ENCODE measurements around the gene CDCP2. TPM values are rescaled to one million over a fixed set of nuclear protein-coding genes. Genes with fewer than 3 reads are reported as not detected.

Gene CDCP2
- total RNA-seq, 5 donors from 2014 or later (not counting 1 experiment from before 2014, with no cell fraction given) = 0.25 to 0.35 (median 0.35) TPM; not detected in 2

- Mint-ChIP-seq H3K36me3 (no peaks in the 10 kb centered on the region), H3K4me1 (no peaks in the 10 kb centered on the region)
These were observed 17.2 kb downstream of the CDCP2 start for GRCh38 chr1:54135436-54136120.

DNA sequence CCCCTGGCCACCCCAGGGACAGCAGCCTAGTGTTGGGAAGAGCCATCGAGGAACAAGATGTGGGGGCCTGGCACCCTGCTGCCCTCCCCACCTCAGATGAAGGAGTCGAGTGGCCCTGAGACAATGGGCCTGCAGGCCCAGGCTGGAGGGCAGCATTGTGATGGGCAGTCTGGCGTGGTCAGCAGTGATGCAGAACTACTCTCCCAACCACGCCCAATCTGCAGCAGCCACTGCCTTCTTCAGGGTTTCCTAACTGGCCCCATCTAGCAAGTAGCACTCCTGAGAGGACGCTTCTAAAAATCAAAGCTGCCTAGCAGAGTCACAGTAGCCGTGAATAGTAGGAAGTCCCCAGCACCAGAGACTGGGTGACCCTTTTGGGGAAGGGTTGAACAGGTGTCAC lies 18.5 kb downstream of the CDCP2 start:
- Mint-ChIP-seq H3K9me3 (no peaks in the 10 kb centered on the region), H3K36me3 (no peaks in the 10 kb centered on the region), H3K27ac (no peak overlapping the region), H3K4me1 (no peaks in the 10 kb centered on the region), H3K4me3 (no peak overlapping the region), H3K27me3 (no peaks in the 10 kb centered on the region)
- Histone ChIP-seq H3K4me3 (ENCODE audit: control insufficient read depth in 1 of 2, extremely low read depth in 1 of 2, low read length in 1 of 2) (no peak overlapping the region), H3K27ac (ENCODE audit: low read length) (no peak overlapping the region), H3K27me3 (replicated peaks in 1 of 2; ENCODE audit: control insufficient read depth in 2 of 2, extremely low read depth in 1 of 2, insufficient read depth in 2 of 2, low read length in 1 of 2) (peaks cover 0 to 3% of the 10 kb centered on the region in 2 experiments), H3K36me3 (ENCODE audit: control insufficient read depth in 2 of 2, extremely low read depth in 1 of 2, insufficient read depth in 1 of 2, low read length in 1 of 2) (no peaks in the 10 kb centered on the region), H3K4me1 (ENCODE audit: control insufficient read depth in 1 of 2, extremely low read depth in 1 of 2, insufficient read depth in 2 of 2, low read length in 2 of 2) (no peaks in the 10 kb centered on the region), H3K9me3 (no peaks in the 10 kb centered on the region)
- DNase-seq (no peak), ATAC-seq (replicated peaks in 1 of 4) (no peak)
- ChIA-PET POLR2A (no interaction called here), CTCF (no interaction called here)
- 70% methylated on average over 5 of the region's 6 CpGs for WGBS (ENCODE audit: insufficient coverage)

More at GRCh38 chr1:54135436-54136120, 17.2 kb downstream of the CDCP2 start:
- no CpG with 5 or more reads among the region's 5 CpGs for WGBS (ENCODE audit: insufficient coverage)
- Histone ChIP-seq H3K27me3 (replicated peaks in 1 of 2; ENCODE audit: control insufficient read depth in 2 of 2, extremely low read depth in 1 of 2, insufficient read depth in 2 of 2, low read length in 1 of 2) (peaks cover 0 to 2% of the 10 kb centered on the region in 2 experiments), H3K27ac (ENCODE audit: low read length) (no peak overlapping the region), H3K4me1 (ENCODE audit: control insufficient read depth in 1 of 2, extremely low read depth in 1 of 2, insufficient read depth in 2 of 2, low read length in 2 of 2) (no peaks in the 10 kb centered on the region), H3K36me3 (ENCODE audit: control insufficient read depth in 2 of 2, extremely low read depth in 1 of 2, insufficient read depth in 1 of 2, low read length in 1 of 2) (no peaks in the 10 kb centered on the region), H3K4me3 (ENCODE audit: control insufficient read depth in 1 of 2, extremely low read depth in 1 of 2, low read length in 1 of 2) (no peak overlapping the region), H3K9me3 (no peaks in the 10 kb centered on the region)
- ChIA-PET POLR2A (no interaction called here), CTCF (no interaction called here)
- Mint-ChIP-seq H3K9me3 (no peaks in the 10 kb centered on the region), H3K27ac (no peak overlapping the region), H3K27me3 (no peaks in the 10 kb centered on the region), H3K4me3 (no peak overlapping the region)
- ATAC-seq (replicated peaks in 1 of 4) (no peak), DNase-seq (no peak)

- peaks cover 0 to 7% of the 10 kb centered on the region in 2 experiments for H3K27me3 ChIP-seq (replicated peaks in 1 of 2; ENCODE audit: control insufficient read depth in 2 of 2, extremely low read depth in 1 of 2, insufficient read depth in 2 of 2, low read length in 1 of 2)
- no peak overlapping the region for H3K27ac ChIP-seq (ENCODE audit: low read length)
- no peaks in the 10 kb centered on the region for H3K9me3 ChIP-seq
- DNase-seq (no peak), ATAC-seq (replicated peaks in 1 of 4) (no peak)
- H3K36me3 ChIP-seq (ENCODE audit: control insufficient read depth in 2 of 2, extremely low read depth in 1 of 2, insufficient read depth in 1 of 2, low read length in 1 of 2) = no peaks in the 10 kb centered on the region
- Mint-ChIP-seq H3K36me3 (no peaks in the 10 kb centered on the region), H3K4me1 (no peaks in the 10 kb centered on the region), H3K27me3 (no peaks in the 10 kb centered on the region), H3K9me3 (no peaks in the 10 kb centered on the region), H3K27ac (no peak overlapping the region), H3K4me3 (no peak overlapping the region)
- H3K4me1 ChIP-seq (ENCODE audit: control insufficient read depth in 1 of 2, extremely low read depth in 1 of 2, insufficient read depth in 2 of 2, low read length in 2 of 2) = no peaks in the 10 kb centered on the region
- H3K4me3 ChIP-seq (ENCODE audit: control insufficient read depth in 1 of 2, extremely low read depth in 1 of 2, low read length in 1 of 2) = no peak overlapping the region
- ChIA-PET CTCF (no interaction called here), POLR2A (no interaction called here)
- 100% methylated on average over 1 of the region's 2 CpGs for WGBS (ENCODE audit: insufficient coverage)
These were observed 20.3 kb downstream of the CDCP2 start for GRCh38 chr1:54132495-54132894.

GRCh38 chr1:54131419-54131818 lies 21.4 kb downstream of the CDCP2 start:
- no peaks in the 10 kb centered on the region for H3K9me3 Mint-ChIP-seq
- CTCF ChIA-PET = interaction anchor here in 1 of 2 donors (0.5 kb wide), 1 partner anchor 103 kb away, joined by 4 read pairs; no protein-coding TSS in a partner anchor
- no peak overlapping the region for H3K27ac Mint-ChIP-seq

DNA sequence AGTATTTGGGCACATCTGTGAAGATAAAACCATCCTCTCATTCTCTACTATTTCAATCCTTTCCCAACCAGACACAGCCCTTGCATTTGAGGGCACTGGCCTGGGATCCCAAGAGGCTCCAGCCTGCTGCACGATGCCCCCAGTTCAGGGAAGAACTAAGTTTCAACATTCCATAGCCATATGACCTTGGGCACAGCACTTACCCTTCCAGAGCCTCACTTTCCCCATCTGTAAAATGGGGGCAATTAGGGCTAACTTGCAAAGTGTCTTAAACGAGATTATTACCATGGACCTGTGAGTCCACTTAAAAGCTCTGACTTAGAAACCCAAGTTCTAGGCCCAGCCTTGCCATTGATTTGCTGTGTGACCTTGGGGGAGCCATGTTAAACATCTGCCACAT lies 22.9 kb downstream of the CDCP2 start:
- ATAC-seq (replicated peaks in 1 of 4) = no peak
- H3K36me3 Mint-ChIP-seq = no peaks in the 10 kb centered on the region
- no peak overlapping the region for H3K4me3 Mint-ChIP-seq
- no peaks in the 10 kb centered on the region for H3K27me3 Mint-ChIP-seq
- Histone ChIP-seq H3K36me3 (ENCODE audit: control insufficient read depth in 2 of 2, extremely low read depth in 1 of 2, insufficient read depth in 1 of 2, low read length in 1 of 2) (no peaks in the 10 kb centered on the region), H3K4me3 (ENCODE audit: control insufficient read depth in 1 of 2, extremely low read depth in 1 of 2, low read length in 1 of 2) (no peak overlapping the region), H3K9me3 (no peaks in the 10 kb centered on the region), H3K4me1 (ENCODE audit: control insufficient read depth in 1 of 2, extremely low read depth in 1 of 2, insufficient read depth in 2 of 2, low read length in 2 of 2) (no peaks in the 10 kb centered on the region), H3K27me3 (replicated peaks in 1 of 2; ENCODE audit: control insufficient read depth in 2 of 2, extremely low read depth in 1 of 2, insufficient read depth in 2 of 2, low read length in 1 of 2) (peaks cover 0 to 7% of the 10 kb centered on the region in 2 experiments), H3K27ac (ENCODE audit: low read length) (no peak overlapping the region)
- CTCF ChIA-PET = no interaction called here
- H3K9me3 Mint-ChIP-seq = no peaks in the 10 kb centered on the region
- no peaks in the 10 kb centered on the region for H3K4me1 Mint-ChIP-seq
- DNase-seq = no peak
- no peak overlapping the region for H3K27ac Mint-ChIP-seq
- POLR2A ChIA-PET = no interaction called here
- 43% methylated on average over 1 of the region's 2 CpGs for WGBS (ENCODE audit: insufficient coverage)

More at GRCh38 chr1:54131419-54131818, 21.4 kb downstream of the CDCP2 start:
- Mint-ChIP-seq H3K4me1 (no peaks in the 10 kb centered on the region), H3K36me3 (no peaks in the 10 kb centered on the region), H3K27me3 (no peaks in the 10 kb centered on the region), H3K4me3 (no peak overlapping the region)
- Histone ChIP-seq H3K9me3 (no peaks in the 10 kb centered on the region), H3K4me1 (ENCODE audit: control insufficient read depth in 1 of 2, extremely low read depth in 1 of 2, insufficient read depth in 2 of 2, low read length in 2 of 2) (no peaks in the 10 kb centered on the region), H3K27ac (ENCODE audit: low read length) (no peak overlapping the region), H3K27me3 (replicated peaks in 1 of 2; ENCODE audit: control insufficient read depth in 2 of 2, extremely low read depth in 1 of 2, insufficient read depth in 2 of 2, low read length in 1 of 2) (peaks cover 0 to 7% of the 10 kb centered on the region in 2 experiments), H3K36me3 (ENCODE audit: control insufficient read depth in 2 of 2, extremely low read depth in 1 of 2, insufficient read depth in 1 of 2, low read length in 1 of 2) (no peaks in the 10 kb centered on the region), H3K4me3 (ENCODE audit: control insufficient read depth in 1 of 2, extremely low read depth in 1 of 2, low read length in 1 of 2) (no peak overlapping the region)
- no peak for ATAC-seq (replicated peaks in 1 of 4)
- POLR2A ChIA-PET = no interaction called here
- DNase-seq = no peak
- WGBS (ENCODE audit: insufficient coverage) = 20% methylated on average over 1 of the region's 2 CpGs

DNA sequence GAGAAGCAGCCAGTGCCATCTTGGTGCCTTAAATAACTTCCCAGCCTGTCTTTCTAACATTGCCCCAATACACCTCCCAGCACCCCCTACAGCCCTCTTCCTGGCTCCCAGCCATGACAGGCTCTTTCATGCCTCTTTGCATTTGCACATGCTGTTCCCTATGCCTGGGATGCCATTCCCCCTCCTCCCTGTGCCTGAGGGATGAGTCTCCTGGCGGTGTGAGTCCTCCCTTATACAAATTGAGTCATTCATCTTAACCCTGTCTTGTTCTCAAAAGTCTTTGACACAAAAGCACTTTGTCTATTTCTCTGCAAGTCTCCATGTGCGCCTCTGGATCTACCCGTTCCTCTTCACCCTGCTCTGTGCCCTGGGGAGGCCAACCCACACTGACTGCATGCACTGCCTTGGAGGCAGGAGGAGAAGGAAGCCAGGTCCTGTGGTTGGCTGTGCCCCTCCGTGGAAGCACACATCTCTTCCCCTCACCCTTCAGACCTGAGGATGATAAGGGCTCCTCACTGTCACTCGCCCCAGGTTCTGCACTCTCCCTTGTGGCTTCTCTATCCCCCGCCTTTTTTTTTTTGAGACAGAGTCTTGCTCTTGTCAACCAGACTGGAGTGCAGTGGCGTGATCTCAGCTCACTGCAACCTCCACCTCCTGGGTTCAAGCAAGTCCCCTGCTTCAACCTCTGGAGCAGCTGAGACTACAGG lies 25.1 kb downstream of the CDCP2 start:
- Mint-ChIP-seq H3K27ac (no peak overlapping the region), H3K4me3 (no peak overlapping the region), H3K27me3 (no peaks in the 10 kb centered on the region), H3K4me1 (peaks cover 0 to 2% (median 0%) of the 10 kb centered on the region in 3 donors), H3K36me3 (no peaks in the 10 kb centered on the region), H3K9me3 (no peaks in the 10 kb centered on the region)
- Histone ChIP-seq H3K4me1 (ENCODE audit: control insufficient read depth in 1 of 2, extremely low read depth in 1 of 2, insufficient read depth in 2 of 2, low read length in 2 of 2) (no peaks in the 10 kb centered on the region), H3K4me3 (ENCODE audit: control insufficient read depth in 1 of 2, extremely low read depth in 1 of 2, low read length in 1 of 2) (no peak overlapping the region), H3K36me3 (ENCODE audit: control insufficient read depth in 2 of 2, extremely low read depth in 1 of 2, insufficient read depth in 1 of 2, low read length in 1 of 2) (no peaks in the 10 kb centered on the region), H3K27me3 (replicated peaks in 1 of 2; ENCODE audit: control insufficient read depth in 2 of 2, extremely low read depth in 1 of 2, insufficient read depth in 2 of 2, low read length in 1 of 2) (peaks cover 0 to 10% of the 10 kb centered on the region in 2 experiments), H3K27ac (ENCODE audit: low read length) (no peak overlapping the region), H3K9me3 (no peaks in the 10 kb centered on the region)
- no peak for DNase-seq
- POLR2A ChIA-PET = no interaction called here
- WGBS (ENCODE audit: insufficient coverage) = 75% methylated on average over 4 of the region's 7 CpGs
- ATAC-seq (replicated peaks in 1 of 4) = no peak
- CTCF ChIA-PET = no interaction called here
